Measurements from ENCODE around the gene SSTR4.

Gene SSTR4

GRCh38 chr20:23018432-23018831 lies 16.7 kb upstream of the SSTR4 start:
- no peak for TF ChIP-seq CTCF (IDR thresholded peaks at IDR 0.05; ENCODE audit: borderline replicate concordance, insufficient read depth, low read depth, low read length)

GRCh38 chr20:23018941-23019340 lies 16.2 kb upstream of the SSTR4 start:
- no peak for TF ChIP-seq CTCF (IDR thresholded peaks at IDR 0.05; ENCODE audit: borderline replicate concordance, insufficient read depth, low read depth, low read length)
- no peak overlapping the region for H3K4me3 ChIP-seq (ENCODE audit: low read depth, low read length)

More at GRCh38 chr20:23018432-23018831, 16.7 kb upstream of the SSTR4 start:
- H3K4me3 ChIP-seq (ENCODE audit: low read depth, low read length) = no peak overlapping the region

GRCh38 chr20:23019403-23019802 lies 15.7 kb upstream of the SSTR4 start:
- TF ChIP-seq CTCF (IDR thresholded peaks at IDR 0.05; ENCODE audit: borderline replicate concordance, insufficient read depth, low read depth, low read length) = no peak
- no peak overlapping the region for H3K4me3 ChIP-seq (ENCODE audit: low read depth, low read length)

- H3K4me3 ChIP-seq (ENCODE audit: low read depth, low read length) = no peak overlapping the region
- TF ChIP-seq CTCF (IDR thresholded peaks at IDR 0.05; ENCODE audit: borderline replicate concordance, insufficient read depth, low read depth, low read length) = no peak
Observed at GRCh38 chr20:23020230-23021018, 14.7 kb upstream of the SSTR4 start.

- no peak overlapping the region for H3K4me3 ChIP-seq (ENCODE audit: low read depth, low read length)
- TF ChIP-seq CTCF (IDR thresholded peaks at IDR 0.05; ENCODE audit: borderline replicate concordance, insufficient read depth, low read depth, low read length) = no peak
Observed at GRCh38 chr20:23021541-23021940, 13.6 kb upstream of the SSTR4 start.

- no peak for TF ChIP-seq CTCF (IDR thresholded peaks at IDR 0.05; ENCODE audit: borderline replicate concordance, insufficient read depth, low read depth, low read length)
- no peak overlapping the region for H3K4me3 ChIP-seq (ENCODE audit: low read depth, low read length)
Observed at GRCh38 chr20:23021951-23022350, 13.2 kb upstream of the SSTR4 start.

- no peak for TF ChIP-seq CTCF (IDR thresholded peaks at IDR 0.05; ENCODE audit: borderline replicate concordance, insufficient read depth, low read depth, low read length)
- no peak overlapping the region for H3K4me3 ChIP-seq (ENCODE audit: low read depth, low read length)
Observed at GRCh38 chr20:23022849-23023248, 12.3 kb upstream of the SSTR4 start.

Measured in GM12875 (cell line).